Measurements from ENCODE around the gene MARCHF9.

The MARCHF9 gene

GRCh38 chr12:57729321-57729844, 25.5 kb upstream of the MARCHF9 start:
- no peak for DNase-seq (ENCODE audit: low spot score)
- no peak for TF ChIP-seq CTCF (IDR thresholded peaks at IDR 0.05; ENCODE audit: borderline replicate concordance, control extremely low read depth, extremely low read depth, insufficient read depth, missing control alignments)
- in situ Hi-C loops (cut with MboI; ENCODE audit: low sequenced_read_pairs, unreplicated experiment), result no loop called here

GRCh38 chr12:57730336-57731067, 24.4 kb upstream of the MARCHF9 start:
- DNase-seq (ENCODE audit: low spot score), result no peak
- TF ChIP-seq CTCF (IDR thresholded peaks at IDR 0.05; ENCODE audit: borderline replicate concordance, control extremely low read depth, extremely low read depth, insufficient read depth, missing control alignments), result no peak
- in situ Hi-C loops (cut with MboI; ENCODE audit: low sequenced_read_pairs, unreplicated experiment), result no loop called here

- no peak for TF ChIP-seq CTCF (IDR thresholded peaks at IDR 0.05; ENCODE audit: borderline replicate concordance, control extremely low read depth, extremely low read depth, insufficient read depth, missing control alignments)
- no peak for DNase-seq (ENCODE audit: low spot score)
- in situ Hi-C loops (cut with MboI; ENCODE audit: low sequenced_read_pairs, unreplicated experiment), result no loop called here
These were observed 23.4 kb upstream of the MARCHF9 start for GRCh38 chr12:57731411-57732080.

GRCh38 chr12:57732270-57732669, 22.6 kb upstream of the MARCHF9 start:
- TF ChIP-seq CTCF (IDR thresholded peaks at IDR 0.05; ENCODE audit: borderline replicate concordance, control extremely low read depth, extremely low read depth, insufficient read depth, missing control alignments), result no peak
- in situ Hi-C loops (cut with MboI; ENCODE audit: low sequenced_read_pairs, unreplicated experiment), result no loop called here
- DNase-seq (ENCODE audit: low spot score), result no peak

GRCh38 chr12:57732726-57733593, 21.9 kb upstream of the MARCHF9 start:
- in situ Hi-C loops (cut with MboI; ENCODE audit: low sequenced_read_pairs, unreplicated experiment), result no loop called here
- DNase-seq (ENCODE audit: low spot score), result no peak
- TF ChIP-seq CTCF (IDR thresholded peaks at IDR 0.05; ENCODE audit: borderline replicate concordance, control extremely low read depth, extremely low read depth, insufficient read depth, missing control alignments), result no peak

GRCh38 chr12:57733928-57734327, 21.0 kb upstream of the MARCHF9 start:
- no peak for DNase-seq (ENCODE audit: low spot score)
- in situ Hi-C loops (cut with MboI; ENCODE audit: low sequenced_read_pairs, unreplicated experiment), result no loop called here
- TF ChIP-seq CTCF (IDR thresholded peaks at IDR 0.05; ENCODE audit: borderline replicate concordance, control extremely low read depth, extremely low read depth, insufficient read depth, missing control alignments), result no peak

Measured in GM13976 (cell line).